Body of pancreas (tissue), 4 donors: ENCODE results near the gene AKTIP.

Experiments
- CTCF ChIP-seq, 7 experiments: fragments of 450-650 bp in 4 of 7; fragments of 200-600 bp in 3 of 7; sonication (generic) in 3 of 7; IDR thresholded peaks; one replicate each; pipeline ENCODE4 v1.5.1; 2016 to 2019; ENCODE audit warnings: antibody characterized with exemption in 7 of 7
- POLR2A ChIP-seq, 3 donors: fragments of 450-650 bp; IDR thresholded peaks; one replicate each; pipeline ENCODE4 v1.6.1; 2016; ENCODE audit warnings: antibody characterized with exemption in 3 of 3, mild to moderate bottlenecking in 2 of 3

GRCh38 chr16:53465606-53466280 lies 37.3 kb downstream of the AKTIP start:
- TF ChIP-seq CTCF (IDR thresholded peaks at IDR 0.05) = no peak
- no peak for TF ChIP-seq POLR2A (IDR thresholded peaks at IDR 0.05)
